GM21786 (cell line): ENCODE measurements around the gene APBB1IP.
"Not testable (repeated sequence)": the region's sequence is repeated elsewhere in the genome, so short reads cannot be mapped to it uniquely, and the experiment has no call there.

Source experiments
- ATAC-seq: cut with Tn5 transposase; IDR thresholded peaks from one replicate; pipeline ENCODE4 v1.9.1; 2021; ENCODE audit not compliant: unreplicated experiment

APBB1IP gene

GRCh38 chr10:26440088-26440470, 1.9 kb downstream of the APBB1IP start:
- no peak for ATAC-seq

GRCh38 chr10:26441491-26442214, 3.5 kb downstream of the APBB1IP start:
- no peak for ATAC-seq

- no peak for ATAC-seq
These were observed 7.4 kb downstream of the APBB1IP start for GRCh38 chr10:26445411-26446031.

- ATAC-seq: no peak
These were observed 8.1 kb downstream of the APBB1IP start for GRCh38 chr10:26446258-26446657.

- peak; percentile 33 for ATAC-seq
These were observed 10.2 kb downstream of the APBB1IP start for GRCh38 chr10:26448292-26448691.

GRCh38 chr10:26448706-26449435, 10.7 kb downstream of the APBB1IP start:
- ATAC-seq: peak; percentile 86

- ATAC-seq: no peak
These were observed 11.6 kb downstream of the APBB1IP start for GRCh38 chr10:26449726-26450125.

GRCh38 chr10:26451903-26452302, 13.8 kb downstream of the APBB1IP start:
- no peak for ATAC-seq

GRCh38 chr10:26453850-26454249, 15.7 kb downstream of the APBB1IP start:
- ATAC-seq: no peak

GRCh38 chr10:26454891-26455290, 16.8 kb downstream of the APBB1IP start:
- ATAC-seq: no peak

GRCh38 chr10:26455567-26456315, 17.6 kb downstream of the APBB1IP start:
- ATAC-seq: no peak

GRCh38 chr10:26457088-26457487, 18.9 kb downstream of the APBB1IP start:
- ATAC-seq: peak; percentile 91

- ATAC-seq: no peak
These were observed 22.6 kb downstream of the APBB1IP start for GRCh38 chr10:26460736-26461135.

- ATAC-seq: no peak
These were observed 25.8 kb downstream of the APBB1IP start for GRCh38 chr10:26463986-26464385.

- ATAC-seq: peak; percentile 32
These were observed 26.6 kb downstream of the APBB1IP start for GRCh38 chr10:26464632-26465280.

- ATAC-seq: not testable (repeated sequence)
These were observed 28.4 kb downstream of the APBB1IP start for GRCh38 chr10:26466531-26466930.

GRCh38 chr10:26467639-26468038, 29.5 kb downstream of the APBB1IP start:
- no peak for ATAC-seq

- ATAC-seq: peak; percentile 1
These were observed 30.1 kb downstream of the APBB1IP start for GRCh38 chr10:26468291-26468690.

- ATAC-seq: peak; percentile 58
These were observed 30.6 kb downstream of the APBB1IP start for GRCh38 chr10:26468700-26469099.

GRCh38 chr10:26472492-26472778, 34.3 kb downstream of the APBB1IP start:
- no peak for ATAC-seq

- no peak for ATAC-seq
These were observed 35.9 kb downstream of the APBB1IP start for GRCh38 chr10:26474026-26474425.
